ENCODE data around the gene PLD2.
A peak's percentile ranks its signal among the peaks of the same experiment; 100 is the strongest.
"Not testable (repeated sequence)": the region's sequence is repeated elsewhere in the genome, so short reads cannot be mapped to it uniquely, and the experiment has no call there.

The PLD2 gene

GRCh38 chr17:4861052-4861451, 54.1 kb downstream of the PLD2 start:
- peaks cover 32% of the 10 kb centered on the region for H3K4me1 Mint-ChIP-seq
- no peak overlapping the region for H3K4me3 Mint-ChIP-seq
- TF ChIP-seq CTCF (IDR thresholded peaks at IDR 0.05; ENCODE audit: unreplicated experiment in 3 of 3), result no peak
- no peaks in the 10 kb centered on the region for H3K9me3 Mint-ChIP-seq
- no peaks in the 10 kb centered on the region for H3K27me3 Mint-ChIP-seq (ENCODE audit: low read depth)
- H3K27ac Mint-ChIP-seq, result no peak overlapping the region
- H3K36me3 Mint-ChIP-seq (ENCODE audit: low read depth), result peaks cover 15% of the 10 kb centered on the region

GRCh38 chr17:4862720-4863119, 55.8 kb downstream of the PLD2 start:
- H3K4me3 Mint-ChIP-seq, result no peak overlapping the region
- no peak for TF ChIP-seq CTCF (IDR thresholded peaks at IDR 0.05; ENCODE audit: unreplicated experiment in 3 of 3)
- H3K27ac Mint-ChIP-seq, result no peak overlapping the region
- peaks cover 15% of the 10 kb centered on the region for H3K36me3 Mint-ChIP-seq (ENCODE audit: low read depth)
- H3K27me3 Mint-ChIP-seq (ENCODE audit: low read depth), result no peaks in the 10 kb centered on the region
- H3K9me3 Mint-ChIP-seq, result no peaks in the 10 kb centered on the region
- H3K4me1 Mint-ChIP-seq, result peaks cover 22% of the 10 kb centered on the region

GRCh38 chr17:4863321-4863720, 56.4 kb downstream of the PLD2 start:
- no peaks in the 10 kb centered on the region for H3K27me3 Mint-ChIP-seq (ENCODE audit: low read depth)
- H3K27ac Mint-ChIP-seq, result no peak overlapping the region
- H3K4me1 Mint-ChIP-seq, result peaks cover 17% of the 10 kb centered on the region
- TF ChIP-seq CTCF (IDR thresholded peaks at IDR 0.05; ENCODE audit: unreplicated experiment in 3 of 3), result no peak
- H3K4me3 Mint-ChIP-seq, result no peak overlapping the region
- H3K36me3 Mint-ChIP-seq (ENCODE audit: low read depth), result peaks cover 17% of the 10 kb centered on the region
- H3K9me3 Mint-ChIP-seq, result no peaks in the 10 kb centered on the region

GRCh38 chr17:4867535-4867934, 60.6 kb downstream of the PLD2 start:
- not testable (repeated sequence) for H3K4me1 Mint-ChIP-seq

GRCh38 chr17:4869058-4869998, 62.4 kb downstream of the PLD2 start:
- H3K4me1 Mint-ChIP-seq, result peaks cover 13% of the 10 kb centered on the region
- H3K36me3 Mint-ChIP-seq (ENCODE audit: low read depth), result peaks cover 19% of the 10 kb centered on the region
- H3K9me3 Mint-ChIP-seq; H3K4me3 Mint-ChIP-seq; H3K27me3 Mint-ChIP-seq (ENCODE audit: low read depth); H3K27ac Mint-ChIP-seq: not testable (repeated sequence)

More at GRCh38 chr17:4867535-4867934, 60.6 kb downstream of the PLD2 start:
- peaks cover 19% of the 10 kb centered on the region for H3K36me3 Mint-ChIP-seq (ENCODE audit: low read depth)
- H3K9me3 Mint-ChIP-seq; H3K4me3 Mint-ChIP-seq; H3K27ac Mint-ChIP-seq; H3K27me3 Mint-ChIP-seq (ENCODE audit: low read depth): not testable (repeated sequence)

- H3K27me3 Mint-ChIP-seq (ENCODE audit: low read depth), result no peaks in the 10 kb centered on the region
- no peaks in the 10 kb centered on the region for H3K9me3 Mint-ChIP-seq
- TF ChIP-seq CTCF (IDR thresholded peaks at IDR 0.05; ENCODE audit: unreplicated experiment in 3 of 3), result no peak
- H3K36me3 Mint-ChIP-seq (ENCODE audit: low read depth), result peaks cover 15% of the 10 kb centered on the region
- no peak overlapping the region for H3K4me3 Mint-ChIP-seq
- peaks cover 20% of the 10 kb centered on the region for H3K4me1 Mint-ChIP-seq
- H3K27ac Mint-ChIP-seq, result no peak overlapping the region
Measured at GRCh38 chr17:4870855-4871254, 63.9 kb downstream of the PLD2 start.

- H3K36me3 Mint-ChIP-seq (ENCODE audit: low read depth), result peaks cover 19% of the 10 kb centered on the region
- H3K27me3 Mint-ChIP-seq (ENCODE audit: low read depth), result no peaks in the 10 kb centered on the region
- peaks cover 31% of the 10 kb centered on the region for H3K4me1 Mint-ChIP-seq
- peak overlapping the region in 1 of 3 experiments; percentile 1 for H3K4me3 Mint-ChIP-seq
- H3K27ac Mint-ChIP-seq, result peak overlapping the region; percentile 0 to 84 (median 79)
- TF ChIP-seq CTCF (IDR thresholded peaks at IDR 0.05; ENCODE audit: unreplicated experiment in 3 of 3), result no peak
- no peaks in the 10 kb centered on the region for H3K9me3 Mint-ChIP-seq
Measured at GRCh38 chr17:4872786-4873185, 65.8 kb downstream of the PLD2 start.

Data from nephron (organoid).